Cardiac fibroblast (primary cell): Measurements from ENCODE around the gene FAM13B.
"Not testable (repeated sequence)": the region's sequence is repeated elsewhere in the genome, so short reads cannot be mapped to it uniquely, and the experiment has no call there.

Source experiments
- DNase-seq, 2 donors: peaks; one replicate each; pipeline versions ENCODE4 v3.0.0 to v3.0.0-alpha.2; 2010; ENCODE audit warnings: low read depth in 2 of 2
- H3K4me3 ChIP-seq, 2 donors: replicated peaks in 1 of 2; 1 replicate in 1 of 2; 2 replicates in 1 of 2; pipeline ENCODE4 v1.5.1; 2011; ENCODE audit warnings: low read depth in 2 of 2, low read length in 2 of 2, mild to moderate bottlenecking in 2 of 2, moderate library complexity in 1 of 2
- CTCF ChIP-seq: IDR thresholded peaks from one replicate; pipeline ENCODE4 v1.5.1; 2011; ENCODE audit warnings: low read depth, mild to moderate bottlenecking, low read length, inconsistent platforms

Gene FAM13B

GRCh38 chr5:137975208-137975607 lies 57.7 kb downstream of the FAM13B start:
- no peak overlapping the region for H3K4me3 ChIP-seq
- no peak for TF ChIP-seq CTCF
- no peak for DNase-seq

GRCh38 chr5:137970384-137970783 lies 62.5 kb downstream of the FAM13B start:
- DNase-seq, H3K4me3 ChIP-seq: not testable (repeated sequence)

GRCh38 chr5:137960819-137961218 lies 72.1 kb downstream of the FAM13B start:
- no peak for TF ChIP-seq CTCF
- no peak for DNase-seq
- H3K4me3 ChIP-seq, result no peak overlapping the region

- no peak for TF ChIP-seq CTCF
- no peak overlapping the region for H3K4me3 ChIP-seq
- DNase-seq, result peak in 1 of 2 donors; percentile 14
Observed at GRCh38 chr5:137960141-137960540, 72.7 kb downstream of the FAM13B start.

- no peak overlapping the region for H3K4me3 ChIP-seq
- TF ChIP-seq CTCF, result no peak
- no peak for DNase-seq
Observed at GRCh38 chr5:137959488-137959887, 73.4 kb downstream of the FAM13B start.

- peak in 1 of 2 donors; percentile 14 for DNase-seq
- TF ChIP-seq CTCF, result no peak
- no peak overlapping the region for H3K4me3 ChIP-seq
Observed at GRCh38 chr5:137957948-137958347, 74.9 kb downstream of the FAM13B start.

- no peak for TF ChIP-seq CTCF
- peak; percentile 93 to 94 for DNase-seq
- peak overlapping the region in 1 of 2 donors; percentile 11 for H3K4me3 ChIP-seq
Observed at GRCh38 chr5:137954131-137954879, 78.6 kb downstream of the FAM13B start.
